HG03097 (cell line): ENCODE results near the gene C11orf68.

Experiments used
- ATAC-seq: cut with Tn5 transposase; IDR thresholded peaks from one replicate; pipeline ENCODE4 v1.9.1; 2021; ENCODE audit not compliant: unreplicated experiment, low FRiP score

The C11orf68 gene

DNA sequence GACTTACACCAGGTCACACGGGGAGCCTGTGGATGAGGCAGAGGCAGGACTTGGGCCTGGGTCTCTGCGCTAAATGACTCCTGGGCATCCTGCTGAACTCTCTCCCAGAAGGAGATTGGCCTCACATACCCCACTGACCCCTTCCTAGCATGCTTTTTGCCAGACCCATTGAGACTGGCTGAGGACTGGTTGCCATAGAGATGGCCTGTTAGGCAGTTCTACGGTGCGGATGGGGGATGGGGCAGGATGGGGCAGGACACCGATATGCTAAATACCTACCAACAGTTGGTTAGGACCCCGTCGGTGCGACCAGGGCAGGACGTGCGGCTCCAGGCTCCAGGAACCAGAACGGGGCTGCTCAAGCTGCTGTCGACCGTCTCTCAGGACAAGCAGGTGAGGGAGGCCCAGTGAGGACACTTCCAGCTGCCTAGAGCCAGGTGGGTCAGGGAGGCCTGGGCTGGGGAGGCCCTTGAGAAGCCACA lies 26.6 kb upstream of the C11orf68 start, which contains the start of gene TSGA10IP:
TSGA10IP (plus strand) TSS at position 51 of the 482 bp plus-strand sequence; CDS start at position 247, 196 bp downstream.
- no peak for ATAC-seq

- ATAC-seq = no peak
Measured at GRCh38 chr11:65944767-65945166, 25.9 kb upstream of the C11orf68 start.

GRCh38 chr11:65944191-65944590 lies 25.3 kb upstream of the C11orf68 start:
- no peak for ATAC-seq

DNA sequence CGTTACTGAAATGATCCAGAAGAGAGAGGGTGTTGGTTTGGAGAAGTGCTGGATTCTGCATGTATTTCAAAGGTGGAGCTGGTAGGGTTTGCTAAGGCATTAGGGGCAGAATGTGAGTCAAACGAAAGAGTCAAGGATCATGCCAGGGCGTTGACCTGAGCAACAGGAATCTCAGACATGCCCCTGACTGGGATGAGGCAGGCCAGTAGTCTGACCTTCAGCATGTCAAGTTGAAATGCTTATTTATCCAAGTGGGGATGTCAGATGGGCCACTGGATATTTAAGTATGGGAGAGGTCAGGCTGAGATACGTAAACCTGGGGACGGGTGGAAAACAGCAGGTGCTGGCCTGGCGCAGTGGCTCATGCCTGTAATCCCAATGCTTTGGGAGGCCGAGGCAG lies 23.7 kb upstream of the C11orf68 start:
- no peak for ATAC-seq

GRCh38 chr11:65941720-65942310 lies 23.0 kb upstream of the C11orf68 start:
- no peak for ATAC-seq

DNA sequence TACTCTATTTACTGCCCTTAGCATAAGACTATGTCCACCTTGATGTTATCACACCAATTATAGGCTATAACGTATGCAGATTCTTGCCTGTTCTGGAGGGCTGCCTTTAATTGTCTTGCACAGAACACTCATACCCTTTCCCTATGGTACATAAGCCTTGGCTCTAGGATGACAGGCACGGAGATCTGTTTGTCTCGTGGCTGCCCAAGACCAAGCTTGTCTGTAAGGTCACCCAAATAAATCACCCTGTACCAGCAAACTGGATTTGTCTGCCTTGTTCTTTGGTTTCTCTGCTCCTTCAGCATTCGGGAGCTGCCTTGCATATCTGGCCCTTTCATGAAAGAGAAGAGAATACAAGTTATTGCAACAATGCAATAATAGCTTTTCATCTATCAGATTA lies 18.9 kb upstream of the C11orf68 start:
- no peak for ATAC-seq

DNA sequence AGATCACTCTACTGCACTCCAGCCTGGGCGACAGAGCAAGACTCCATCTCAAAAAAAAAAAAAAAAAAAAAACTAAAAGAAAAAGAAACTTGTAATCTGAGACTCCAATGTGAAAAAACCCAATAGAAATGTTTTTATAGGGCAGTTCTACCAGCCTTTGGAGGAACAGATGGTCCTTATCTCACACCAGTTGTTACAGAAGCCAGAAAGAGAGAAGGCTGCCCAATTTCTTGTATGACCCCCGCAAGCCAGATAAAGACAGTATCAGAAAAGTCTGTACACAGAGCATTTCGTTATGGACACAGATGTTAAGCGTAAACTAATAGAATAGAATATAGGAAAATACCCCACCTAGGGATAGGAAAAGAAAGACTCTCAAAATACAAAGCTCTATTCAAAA lies 15.2 kb upstream of the C11orf68 start:
- no peak for ATAC-seq

DNA sequence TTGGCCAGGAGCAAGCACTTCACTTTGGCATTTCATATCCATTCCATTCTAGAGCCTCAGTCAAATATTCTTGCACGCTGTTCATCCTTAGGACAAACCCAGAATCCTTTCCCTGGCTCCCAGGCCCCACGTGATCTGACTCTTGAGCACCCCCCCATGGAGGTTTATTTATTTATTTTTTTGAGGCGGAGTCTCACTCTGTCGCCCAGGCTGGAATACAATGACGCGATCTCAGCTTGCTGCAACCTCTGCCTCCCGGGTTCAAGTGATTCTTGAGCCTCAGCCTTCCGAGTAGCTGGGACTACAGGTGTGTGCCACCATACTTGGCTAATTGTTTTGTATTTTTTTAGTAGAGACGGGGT lies 13.7 kb upstream of the C11orf68 start:
- ATAC-seq = no peak

GRCh38 chr11:65931773-65932557 lies 13.1 kb upstream of the C11orf68 start:
- ATAC-seq = no peak

- ATAC-seq = no peak
Measured at GRCh38 chr11:65928667-65929066, 9.8 kb upstream of the C11orf68 start.

GRCh38 chr11:65927904-65928397 lies 9.1 kb upstream of the C11orf68 start:
- peak; percentile 77 for ATAC-seq

GRCh38 chr11:65925397-65925796 lies 6.5 kb upstream of the C11orf68 start:
- no peak for ATAC-seq

DNA sequence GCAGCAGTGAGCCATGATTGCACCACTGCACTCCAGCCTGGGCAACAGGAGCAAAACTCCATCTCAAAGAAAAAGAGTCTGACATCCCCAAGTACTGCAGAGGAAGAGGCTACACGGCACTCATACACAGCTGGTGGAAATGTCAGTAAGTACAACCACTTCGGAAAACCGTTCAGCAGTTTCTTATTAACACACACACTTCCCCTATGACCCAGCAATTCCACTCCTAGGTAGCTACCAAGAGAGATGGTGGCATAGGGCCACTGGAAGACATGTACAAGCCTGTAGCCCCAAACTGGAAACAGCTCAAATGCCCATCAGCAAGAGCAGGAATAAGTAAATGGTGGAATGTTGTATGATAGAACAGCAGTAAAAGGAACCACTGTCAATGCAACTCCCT lies 3.7 kb upstream of the C11orf68 start:
- ATAC-seq = no peak

- ATAC-seq = no peak
Measured at GRCh38 chr11:65921876-65922275, 3.0 kb upstream of the C11orf68 start.

DNA sequence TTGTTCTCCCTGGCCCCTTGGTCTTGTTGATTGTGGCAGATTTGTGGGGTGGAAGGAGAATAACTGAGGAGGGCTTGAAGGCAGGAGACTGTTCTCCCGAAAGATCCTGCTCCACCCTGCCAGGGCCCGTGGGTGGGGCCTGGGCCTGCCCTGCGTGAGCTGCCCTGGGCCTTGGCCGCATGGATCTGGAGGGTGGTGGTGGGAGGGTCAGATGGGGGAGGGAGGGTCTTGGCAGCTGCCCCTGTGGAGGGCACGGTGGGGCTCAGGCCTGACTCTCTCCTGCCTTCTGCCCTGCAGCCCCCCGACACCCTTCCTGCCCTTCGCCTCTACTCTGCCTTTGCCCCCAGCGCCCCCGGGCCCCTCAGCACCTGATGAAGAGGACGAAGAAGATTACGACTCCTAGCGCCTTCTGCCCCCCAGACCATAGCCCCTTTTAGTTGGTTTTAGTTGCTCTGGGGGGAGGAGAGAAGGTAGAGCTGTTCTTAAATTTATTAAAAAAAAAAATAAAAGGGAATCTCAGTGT lies 2.2 kb upstream of the C11orf68 start:
- ATAC-seq = no peak

DNA sequence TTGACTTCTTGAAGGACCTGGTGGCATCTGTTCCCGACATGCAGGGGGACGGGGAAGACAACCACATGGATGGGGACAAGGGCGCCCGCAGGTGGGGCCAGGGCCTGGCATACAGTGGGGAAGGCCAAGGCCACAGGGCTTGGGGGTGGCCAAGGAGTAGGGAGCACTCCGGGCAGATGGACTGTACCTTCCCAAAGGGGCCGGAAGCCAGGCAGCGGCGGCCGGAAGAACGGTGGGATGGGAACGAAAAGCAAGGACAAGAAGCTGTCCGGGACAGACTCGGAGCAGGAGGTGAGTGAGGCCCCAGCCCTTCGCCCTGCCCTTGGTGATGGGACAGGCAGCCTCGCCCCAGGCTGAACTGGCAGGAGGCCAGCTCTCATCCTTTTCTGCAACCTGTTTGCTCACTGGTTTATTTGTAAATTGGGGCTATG lies 1.5 kb upstream of the C11orf68 start:
- ATAC-seq = no peak

DNA sequence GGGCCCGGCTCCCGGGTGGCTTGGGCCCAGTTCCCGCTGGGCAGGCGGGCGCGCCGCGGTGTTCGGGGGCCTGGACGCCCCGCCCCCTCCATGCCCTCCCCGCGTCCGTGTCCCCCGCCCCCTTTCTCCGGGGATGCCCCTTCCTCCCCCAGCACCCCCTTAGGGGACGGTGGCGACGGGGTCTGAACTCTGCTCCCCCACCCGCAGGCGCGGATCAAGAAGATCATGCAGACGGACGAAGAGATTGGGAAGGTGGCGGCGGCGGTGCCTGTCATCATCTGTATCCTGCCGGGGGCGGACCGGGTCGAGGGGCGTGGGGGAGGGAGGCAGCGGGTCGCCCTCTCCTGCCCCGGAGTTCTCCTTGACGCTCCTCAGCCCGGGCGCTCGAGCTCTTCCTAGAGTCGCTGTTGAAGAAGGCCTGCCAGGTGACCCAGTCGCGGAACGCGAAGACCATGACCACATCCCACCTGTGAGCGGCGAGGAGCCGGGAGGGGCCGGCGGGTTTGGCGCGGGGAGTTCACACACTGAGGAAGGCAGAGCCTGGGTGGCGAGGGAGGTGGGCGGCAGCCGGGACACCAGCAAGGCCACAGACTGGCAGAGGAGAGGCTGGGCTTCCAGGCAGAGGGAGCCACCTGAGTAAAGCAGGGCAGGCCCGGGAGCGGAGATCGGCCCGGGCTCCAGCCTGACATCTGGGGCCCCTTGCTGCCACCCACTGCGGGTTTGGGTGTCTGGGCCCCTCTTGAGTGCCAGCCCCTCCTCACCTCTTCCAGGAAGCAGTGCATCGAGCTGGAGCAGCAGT lies 910 bp upstream of the C11orf68 start:
- peak; percentile 20 for ATAC-seq

GRCh38 chr11:65919141-65919572 lies 295 bp upstream of the C11orf68 start, which contains the start of gene DRAP1:
Gene DRAP1 (plus strand): TSS chr11:65919426. CDS start chr11:65919502, 76 bp downstream.
- ATAC-seq = peak; percentile 84

- no peak for ATAC-seq
Measured at GRCh38 chr11:65917434-65918210, 1.2 kb downstream of the C11orf68 start.

DNA sequence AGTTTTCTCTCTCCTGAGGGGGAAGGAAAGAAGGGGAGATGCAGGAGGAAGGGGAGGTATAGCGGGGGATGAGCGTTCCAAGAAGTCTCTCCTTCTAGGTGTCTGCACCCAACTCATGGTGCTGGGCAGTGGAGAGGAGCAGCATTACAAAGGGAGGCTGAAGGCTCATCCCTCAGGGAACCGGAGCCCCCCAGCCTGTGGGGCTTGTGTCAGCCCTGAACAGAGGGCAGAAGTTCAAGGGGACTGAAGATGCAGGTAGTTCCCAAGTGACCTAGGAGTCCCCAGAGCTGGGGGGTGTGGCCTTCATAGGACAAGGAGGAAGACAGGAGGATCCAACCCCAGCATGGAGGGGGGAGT lies 1.8 kb downstream of the C11orf68 start:
- ATAC-seq = no peak
